Activated CD8-positive, alpha-beta T cell treated with anti-CD3 and anti-CD28 coated beads for 36 hours (primary cell): ENCODE measurements around the gene L2HGDH. TPM values are rescaled to one million over a fixed set of nuclear protein-coding genes. Genes with fewer than 3 reads are reported as not detected.

Source experiments
- ATAC-seq: fragments of 200-7000 bp; cut with Tn5 transposase; one replicate; pipeline ENCODE4 v1.10.0; 2021; ENCODE audit warnings: mild to moderate bottlenecking, moderate library complexity
- CTCF ChIA-PET: fragments of 350-600 bp; sonication (Branson Sonifier 250); formaldehyde crosslinking; loops from one replicate; lab custom pipeline; 2021; ENCODE audit warnings: antibody characterized with exemption; lab: Charles Lee
- POLR2A ChIA-PET: fragments of 350-600 bp; sonication (Branson Sonifier 250); formaldehyde crosslinking; loops from one replicate; lab custom pipeline; 2021; ENCODE audit warnings: antibody characterized with exemption; lab: Charles Lee
- DNase-seq: peaks from one replicate; pipeline ENCODE4 v3.0.0-alpha.2; 2020
- H3K27ac Mint-ChIP-seq: one replicate; pipeline ENCODE4 v1.8.0; 2021; ENCODE audit warnings: mild to moderate bottlenecking, mixed read lengths
- H3K27me3 Mint-ChIP-seq: one replicate; pipeline ENCODE4 v1.8.0; 2021; ENCODE audit warnings: mixed read lengths
- H3K36me3 Mint-ChIP-seq: one replicate; pipeline ENCODE4 v1.8.0; 2021; ENCODE audit warnings: low read depth, mixed read lengths
- H3K4me1 Mint-ChIP-seq: one replicate; pipeline ENCODE4 v1.8.0; 2021; ENCODE audit warnings: low read depth, mixed read lengths
- H3K4me3 Mint-ChIP-seq: one replicate; pipeline ENCODE4 v1.8.0; 2021; ENCODE audit warnings: mild to moderate bottlenecking, moderate library complexity, mixed read lengths
- H3K9me3 Mint-ChIP-seq: one replicate; pipeline ENCODE4 v1.8.0; 2021; ENCODE audit warnings: mixed read lengths
- CTCF ChIP-seq: fragments of 200-600 bp; IDR thresholded peaks from one replicate; pipeline ENCODE4 v1.8.0; 2022; ENCODE audit warnings: antibody characterized with exemption, mild to moderate bottlenecking
- intact Hi-C: fragments of 100-400 bp; cut with micrococcal nuclease; formaldehyde crosslinking; loops from one replicate; pipeline ENCODE4 v1.10.0; 2022
- total RNA-seq, 2 experiments: library from RNA; stranded (reverse); gene quantifications; one replicate each; pipeline ENCODE4 v1.2.3, GENCODE V29; 2021

Gene L2HGDH
- total RNA-seq, 2 experiments from 2014 or later, result 18.4 to 18.8 TPM

- intact Hi-C loops, result no loop called here
- Mint-ChIP-seq H3K27ac (no peak overlapping the region), H3K4me1 (peaks cover 15% of the 10 kb centered on the region), H3K27me3 (no peaks in the 10 kb centered on the region), H3K4me3 (no peak overlapping the region), H3K36me3 (peaks cover 1% of the 10 kb centered on the region), H3K9me3 (no peaks in the 10 kb centered on the region)
- CTCF ChIA-PET, result interaction anchor here (0.7 to 2.4 kb wide), 3 partner anchors 12 to 210 kb away, joined by 3 to 15 read pairs (median 3); no protein-coding TSS in a partner anchor
- TF ChIP-seq CTCF, result no peak
- DNase-seq (no peak), ATAC-seq (no peak)
- POLR2A ChIA-PET, result no interaction called here
Observed at GRCh38 chr14:50333014-50333509, 21.0 kb upstream of the L2HGDH start.

- Mint-ChIP-seq H3K27me3 (no peaks in the 10 kb centered on the region), H3K27ac (no peak overlapping the region), H3K4me3 (no peak overlapping the region), H3K9me3 (no peaks in the 10 kb centered on the region), H3K36me3 (peaks cover 1% of the 10 kb centered on the region), H3K4me1 (peaks cover 14% of the 10 kb centered on the region)
- POLR2A ChIA-PET, result no interaction called here
- intact Hi-C loops, result no loop called here
- ATAC-seq (no peak), DNase-seq (no peak)
- TF ChIP-seq CTCF, result no peak
- CTCF ChIA-PET, result interaction anchor here (2.4 kb wide), 1 partner anchor 10 kb away, joined by 15 read pairs; no protein-coding TSS in a partner anchor
Observed at GRCh38 chr14:50331596-50331995, 19.6 kb upstream of the L2HGDH start.

- peak; percentile 78 for DNase-seq
- Mint-ChIP-seq H3K27me3 (no peaks in the 10 kb centered on the region), H3K4me3 (no peak overlapping the region), H3K36me3 (peaks cover 17% of the 10 kb centered on the region), H3K27ac (no peak overlapping the region), H3K9me3 (no peaks in the 10 kb centered on the region), H3K4me1 (peaks cover 29% of the 10 kb centered on the region)
- intact Hi-C loops, result loop anchor here (2.0 kb wide), 1 partner anchor 210 kb away; no protein-coding TSS in a partner anchor
- peak; percentile 98 for ATAC-seq
- TF ChIP-seq CTCF, result peak; percentile 75
- ChIA-PET POLR2A (interaction anchor here (0.6 to 1.8 kb wide), 8 partner anchors 9 to 462 kb away, joined by 3 to 18 read pairs (median 4); partner anchors contain the start of genes DMAC2L, L2HGDH and SOS2), CTCF (interaction anchor here (0.6 to 3.6 kb wide), 41 partner anchors 9 to 539 kb away, joined by 3 to 35 read pairs (median 3); partner anchors contain the start of genes CDKL1, DMAC2L, L2HGDH and MAP4K5)
Observed at GRCh38 chr14:50321009-50321660, 9.1 kb upstream of the L2HGDH start.

GRCh38 chr14:50320283-50320682 lies 8.3 kb upstream of the L2HGDH start:
- CTCF ChIA-PET, result interaction anchor here (0.6 to 3.6 kb wide), 30 partner anchors 9 to 540 kb away, joined by 3 to 35 read pairs (median 4); partner anchors contain the start of genes CDKL1, DMAC2L, L2HGDH and MAP4K5
- intact Hi-C loops, result loop anchor here (2.0 kb wide), 1 partner anchor 211 kb away; no protein-coding TSS in a partner anchor
- Mint-ChIP-seq H3K9me3 (no peaks in the 10 kb centered on the region), H3K4me1 (peaks cover 30% of the 10 kb centered on the region), H3K27ac (no peak overlapping the region), H3K27me3 (no peaks in the 10 kb centered on the region), H3K36me3 (peaks cover 18% of the 10 kb centered on the region), H3K4me3 (no peak overlapping the region)
- no peak for TF ChIP-seq CTCF
- POLR2A ChIA-PET, result interaction anchor here (0.6 to 1.8 kb wide), 8 partner anchors 8 to 461 kb away, joined by 3 to 18 read pairs (median 4); partner anchors contain the start of genes DMAC2L, L2HGDH, MAP4K5 and SOS2
- no peak for ATAC-seq
- peak; percentile 8 for DNase-seq
